Spinal cord (tissue), 10 donors: ENCODE results near the gene UBE2B. TPM values are rescaled to one million over a fixed set of nuclear protein-coding genes. Genes with fewer than 3 reads are reported as not detected.
A peak's percentile ranks its signal among the peaks of the same experiment; 100 is the strongest.
"Not testable (repeated sequence)": the region's sequence is repeated elsewhere in the genome, so short reads cannot be mapped to it uniquely, and the experiment has no call there.

ENCODE experiments used
- DNase-seq, 6 donors: peaks; one replicate each; pipeline versions ENCODE4 v3.0.0 to v3.0.0-alpha.2; 2013 to 2015; ENCODE audit warnings: low spot score in 6 of 6, low read depth in 4 of 6
- H3K27ac ChIP-seq: one replicate; pipeline ENCODE4 v1.5.1; 2013; ENCODE audit warnings: low read depth, low read length, control low read depth
- H3K27me3 ChIP-seq: one replicate; pipeline ENCODE4 v1.6.1; 2013; ENCODE audit warnings: low read length; ENCODE audit not compliant: control insufficient read depth, insufficient read depth
- H3K36me3 ChIP-seq: one replicate; pipeline ENCODE4 v1.6.1; 2013; ENCODE audit warnings: low read length; ENCODE audit not compliant: control insufficient read depth, insufficient read depth
- H3K4me1 ChIP-seq: one replicate; pipeline ENCODE4 v1.6.1; 2013; ENCODE audit warnings: low read length; ENCODE audit not compliant: control insufficient read depth, insufficient read depth
- H3K4me3 ChIP-seq: one replicate; pipeline ENCODE4 v1.5.1; 2013; ENCODE audit warnings: low read depth, low read length, control low read depth
- H3K9me3 ChIP-seq: one replicate; pipeline ENCODE4 v1.6.1; 2013; ENCODE audit warnings: low read length; ENCODE audit not compliant: control insufficient read depth, insufficient read depth
- WGBS: methylation state at CpG from one replicate; pipeline ENCODE4 v1.1.5; 2013; ENCODE audit warnings: missing lambda C conversion rate; ENCODE audit not compliant: insufficient coverage; 5-methylcytosine and 5-hydroxymethylcytosine counted together
- polyA plus RNA-seq, 2 donors: library from polyadenylated mRNA; unstranded; fragments of 120-200 nt; gene quantifications; one replicate each; pipeline ENCODE4 v1.2.1, GENCODE V29; 2013; ENCODE audit not compliant: insufficient read length in 2 of 2
- total RNA-seq, 2 donors: library from RNA; depleted of rRNA in 1 of 2; stranded (reverse); fragments of 120-200 nt in 1 of 2; fragments of >200 nt in 1 of 2; gene quantifications; one replicate each; pipeline versions ENCODE4 v1.2.3 to v1.2.4, GENCODE V29; 2013 to 2014
- donor health status: healthy.

The UBE2B gene
- total and polyA plus RNA-seq, 4 donors = 20.8 to 123 (median 96.1) TPM

DNA sequence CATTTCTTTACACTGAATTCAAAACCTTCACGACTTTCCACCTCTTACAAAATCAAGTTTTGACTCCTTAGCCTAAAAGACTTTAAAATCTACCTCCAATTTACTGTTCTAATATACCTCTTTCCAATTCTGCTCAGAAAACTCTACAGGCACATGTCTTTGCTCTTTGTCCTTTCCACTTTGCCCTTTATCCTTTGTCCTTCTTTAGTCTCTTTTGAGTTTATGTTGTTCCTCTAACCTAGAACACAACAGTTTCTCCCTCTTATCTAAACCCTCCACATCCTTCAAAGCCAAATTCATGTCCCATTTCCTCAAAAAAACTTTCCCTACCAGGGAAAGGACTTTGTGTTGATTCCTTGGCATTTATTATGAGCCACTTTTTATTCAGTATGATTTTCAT lies 5.8 kb upstream of the UBE2B start:
- WGBS = no CpG with 5 or more reads among the region's 1 CpG
- H3K4me3 ChIP-seq = no peak overlapping the region

DNA sequence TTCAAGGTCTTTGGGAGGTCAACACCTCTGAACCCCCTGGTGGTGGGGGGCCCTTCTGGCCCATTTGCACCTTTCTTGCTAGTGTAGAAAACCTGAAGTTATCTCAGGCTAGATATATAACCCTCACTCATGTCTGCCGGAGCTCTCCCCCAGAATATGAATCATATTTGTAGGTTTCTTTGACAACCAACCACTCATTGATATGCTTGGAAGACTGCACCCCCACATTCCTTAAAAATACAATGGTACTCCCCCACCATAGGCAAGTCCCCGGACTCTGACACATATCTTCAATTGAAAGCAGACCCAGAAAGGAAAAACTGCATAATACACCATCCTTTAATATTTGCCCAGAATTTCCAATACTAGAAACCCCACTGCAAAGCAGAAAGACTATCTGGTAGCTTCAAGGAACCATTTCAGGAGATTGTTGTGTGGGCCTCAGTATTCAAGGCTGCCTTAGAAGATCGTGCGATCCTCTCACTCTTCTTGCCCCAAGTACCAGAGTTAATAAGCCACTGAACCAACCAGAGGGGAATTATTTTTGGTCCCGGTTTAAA lies 978 bp upstream of the UBE2B start:
- Histone ChIP-seq H3K36me3 (no peaks in the 10 kb centered on the region), H3K4me1 (peaks cover 15% of the 10 kb centered on the region), H3K4me3 (peak overlapping the region; percentile 68), H3K9me3 (no peaks in the 10 kb centered on the region), H3K27ac (peak overlapping the region; percentile 98), H3K27me3 (no peaks in the 10 kb centered on the region)
- 80% methylated on average over 1 of the region's 5 CpGs for WGBS
- DNase-seq = no peak

More for the DNA sequence above, 5.8 kb upstream of the UBE2B start:
- Histone ChIP-seq H3K27ac (no peak overlapping the region), H3K9me3 (no peaks in the 10 kb centered on the region), H3K36me3 (peaks cover 2% of the 10 kb centered on the region), H3K4me1 (peaks cover 10% of the 10 kb centered on the region), H3K27me3 (no peaks in the 10 kb centered on the region)
- no peak for DNase-seq

DNA sequence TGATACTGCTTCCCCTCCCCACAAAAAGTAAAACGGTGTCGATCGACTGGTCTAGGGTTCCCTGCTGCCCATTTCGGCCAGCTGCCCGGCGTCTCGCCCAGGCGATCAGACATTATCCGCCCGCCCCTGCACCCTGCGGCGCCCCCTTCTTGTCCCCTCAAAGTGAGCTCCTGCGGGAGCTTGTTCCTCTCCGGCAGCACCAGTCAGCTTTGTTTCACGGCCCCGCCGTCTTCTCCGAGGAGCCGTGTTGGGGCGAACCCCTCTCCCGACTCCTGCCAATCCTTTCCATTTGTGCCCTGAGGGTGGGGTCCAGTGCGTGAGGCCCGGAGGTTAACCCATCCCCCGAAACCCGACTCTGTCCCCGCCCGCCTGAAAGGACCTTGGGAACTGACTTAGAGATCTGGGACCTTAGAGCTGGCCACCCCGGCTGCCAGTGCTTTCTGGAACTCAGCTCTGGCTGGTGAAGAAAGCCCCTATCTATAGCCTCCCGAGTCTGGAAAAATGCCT lies 518 bp downstream of the UBE2B start:
- Histone ChIP-seq H3K4me1 (peaks cover 12% of the 10 kb centered on the region), H3K27me3 (no peaks in the 10 kb centered on the region), H3K27ac (peak overlapping the region; percentile 98), H3K9me3 (no peaks in the 10 kb centered on the region), H3K4me3 (peak overlapping the region; percentile 68), H3K36me3 (peaks cover 4% of the 10 kb centered on the region)
- DNase-seq = peak in 4 of 6 donors; percentile 7 to 67 (median 43)
- WGBS = under 1% methylated on average over 27 of the region's 29 CpGs

DNA sequence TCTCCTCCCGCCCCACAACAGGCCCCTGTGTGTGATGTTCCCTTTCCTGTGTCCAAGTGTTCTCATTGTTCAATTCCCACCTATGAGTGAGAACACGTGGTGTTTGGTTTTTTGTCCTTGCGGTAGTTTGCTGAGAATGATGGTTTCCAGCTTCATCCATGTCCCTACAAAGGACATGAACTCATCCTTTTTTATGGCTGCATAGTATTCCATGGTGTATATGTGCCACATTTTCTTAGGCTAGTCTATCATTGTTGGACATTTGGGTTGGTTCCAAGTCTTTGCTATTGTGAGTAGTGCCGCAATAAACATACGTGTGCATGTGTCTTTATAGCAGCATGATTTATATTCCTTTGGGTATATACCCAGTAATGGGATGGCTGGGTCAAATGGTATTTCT lies 2.3 kb downstream of the UBE2B start:
- not testable (repeated sequence) for H3K4me3 ChIP-seq

DNA sequence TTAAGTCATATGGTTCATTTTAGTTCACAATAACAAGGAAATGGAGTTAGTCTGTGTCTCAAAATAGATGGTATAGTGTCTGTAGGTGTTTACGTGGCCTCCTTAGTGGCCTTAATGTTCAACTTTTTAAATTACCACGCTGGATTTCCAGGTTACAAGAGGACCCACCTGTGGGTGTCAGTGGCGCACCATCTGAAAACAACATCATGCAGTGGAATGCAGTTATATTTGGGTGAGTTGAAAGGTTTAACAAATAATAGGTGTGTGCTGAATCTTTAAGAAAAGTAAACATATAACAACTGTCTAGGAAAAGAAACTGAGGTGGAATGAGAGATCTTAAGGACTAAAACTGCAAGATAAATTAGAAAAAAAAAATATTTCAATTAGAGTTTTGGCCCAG lies 2.9 kb downstream of the UBE2B start:
- H3K27me3 ChIP-seq = no peaks in the 10 kb centered on the region
- H3K4me1 ChIP-seq = peaks cover 5% of the 10 kb centered on the region
- H3K9me3 ChIP-seq = no peaks in the 10 kb centered on the region
- no peak overlapping the region for H3K27ac ChIP-seq
- no CpG with 5 or more reads among the region's 3 CpGs for WGBS
- no peak for DNase-seq
- H3K36me3 ChIP-seq = peaks cover 15% of the 10 kb centered on the region
- H3K4me3 ChIP-seq = no peak overlapping the region

More for the DNA sequence above, 2.3 kb downstream of the UBE2B start:
- WGBS = no CpG with 5 or more reads among the region's 5 CpGs
- peaks cover 13% of the 10 kb centered on the region for H3K36me3 ChIP-seq
- H3K27ac ChIP-seq, H3K27me3 ChIP-seq, H3K4me1 ChIP-seq, H3K9me3 ChIP-seq, DNase-seq: not testable (repeated sequence)

DNA sequence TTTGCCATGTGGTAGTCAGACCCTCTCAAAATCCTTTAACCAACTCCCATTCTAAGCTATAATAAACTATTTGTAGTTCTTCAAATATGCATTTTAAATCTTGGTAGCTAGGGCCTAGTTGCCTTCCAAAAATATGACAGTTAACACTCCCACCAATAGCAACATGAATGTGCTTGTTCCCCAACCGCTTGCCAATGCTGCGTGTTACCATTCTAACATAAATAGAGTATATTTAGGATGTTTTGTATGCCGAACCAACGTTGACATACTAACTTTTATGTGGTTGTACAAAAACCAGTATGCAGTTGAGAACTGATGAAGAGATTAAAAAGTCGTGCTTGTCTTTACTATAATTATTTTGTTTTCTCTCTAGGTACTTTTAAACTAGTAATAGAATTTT lies 9.0 kb downstream of the UBE2B start:
- no peaks in the 10 kb centered on the region for H3K9me3 ChIP-seq
- H3K36me3 ChIP-seq = peaks cover 42% of the 10 kb centered on the region
- H3K4me1 ChIP-seq = no peaks in the 10 kb centered on the region
- WGBS = no CpG with 5 or more reads among the region's 5 CpGs
- H3K27me3 ChIP-seq = no peaks in the 10 kb centered on the region
- peak in 1 of 6 donors; percentile 38 for DNase-seq
- no peak overlapping the region for H3K27ac ChIP-seq
- no peak overlapping the region for H3K4me3 ChIP-seq

DNA sequence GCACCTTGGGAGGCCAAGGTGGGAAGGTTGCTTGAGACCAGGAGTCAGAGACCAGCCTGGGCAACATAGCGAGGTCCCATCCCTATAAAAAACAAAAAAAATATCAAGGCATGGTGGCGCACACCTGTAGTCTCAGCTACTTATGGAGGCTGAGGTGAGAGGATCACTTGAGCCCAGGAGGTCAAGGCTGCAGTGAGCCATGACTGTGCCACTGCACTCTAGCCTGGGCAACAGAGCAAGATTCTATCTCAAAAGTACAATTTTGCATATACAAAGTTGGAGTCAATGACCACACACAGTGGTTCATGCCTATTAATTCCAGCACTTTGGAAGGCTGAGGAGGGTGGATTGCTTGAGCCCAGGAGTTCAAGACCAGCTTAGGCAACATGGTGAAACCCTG lies 10.8 kb downstream of the UBE2B start:
- not testable (repeated sequence) for H3K4me3 ChIP-seq, H3K9me3 ChIP-seq, H3K27me3 ChIP-seq, DNase-seq, H3K4me1 ChIP-seq, H3K27ac ChIP-seq
- peaks cover 53% of the 10 kb centered on the region for H3K36me3 ChIP-seq
- 83% methylated on average over 1 of the region's 2 CpGs for WGBS

DNA sequence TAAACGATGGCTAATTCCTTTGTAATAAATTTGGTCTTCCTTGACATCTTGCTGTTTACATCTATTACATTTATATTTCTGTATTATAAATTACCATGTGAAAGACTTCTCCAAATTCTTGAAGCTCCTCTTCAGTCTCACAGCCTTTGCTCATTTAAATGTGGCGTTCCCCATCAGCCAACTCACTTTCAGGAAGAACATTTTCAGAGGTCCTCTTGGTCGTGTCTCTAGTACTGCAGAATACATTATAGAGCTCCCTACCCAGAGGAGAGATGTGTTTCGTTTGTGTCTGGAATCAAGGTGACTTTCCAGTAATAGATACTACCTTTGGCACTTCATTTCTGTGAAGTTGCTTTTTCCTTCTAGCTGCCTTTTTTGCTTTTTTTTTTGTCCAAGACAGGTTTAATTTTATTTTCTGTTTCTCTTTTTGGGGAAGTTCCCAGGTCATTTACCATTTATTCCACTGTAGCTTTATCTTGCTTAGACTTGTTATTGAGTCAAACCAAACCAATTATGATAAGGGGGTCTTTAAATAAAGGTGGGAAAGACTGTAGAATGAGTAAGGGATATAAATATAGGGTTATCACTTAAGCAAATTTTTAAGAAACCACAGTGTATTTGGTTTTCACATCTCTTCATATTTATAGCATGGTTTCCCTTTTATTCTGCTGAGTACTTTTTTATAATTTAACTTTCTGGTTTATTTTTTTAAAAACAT lies 12.8 kb downstream of the UBE2B start:
- no peaks in the 10 kb centered on the region for H3K9me3 ChIP-seq
- H3K36me3 ChIP-seq = peaks cover 54% of the 10 kb centered on the region
- H3K4me1 ChIP-seq = no peaks in the 10 kb centered on the region
- H3K27ac ChIP-seq = no peak overlapping the region
- WGBS = no CpG with 5 or more reads among the region's 4 CpGs
- H3K4me3 ChIP-seq = no peak overlapping the region
- no peak for DNase-seq
- no peaks in the 10 kb centered on the region for H3K27me3 ChIP-seq

DNA sequence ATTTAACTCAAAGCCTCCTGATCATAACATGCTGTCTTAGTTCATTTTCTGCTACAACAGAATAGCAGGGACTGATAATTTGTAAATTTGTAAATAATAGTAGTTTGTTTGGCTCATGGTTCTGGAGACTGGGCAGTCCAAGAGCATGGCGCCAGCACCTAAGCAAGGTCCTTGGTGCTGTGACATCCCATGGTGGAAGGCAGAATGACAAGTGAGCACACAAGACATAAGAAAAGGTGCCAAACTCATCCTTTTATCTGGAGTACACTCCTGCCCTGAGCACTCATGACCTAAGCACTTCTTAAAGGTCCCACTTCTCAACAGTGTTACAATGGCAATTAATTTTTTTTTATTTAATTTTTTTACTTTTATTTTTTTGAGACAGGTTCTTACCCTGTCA lies 16.1 kb downstream of the UBE2B start:
- H3K27me3 ChIP-seq = no peaks in the 10 kb centered on the region
- whole genome bisulfite sequencing = 91% methylated on average over 1 of the region's 1 CpG
- no peaks in the 10 kb centered on the region for H3K9me3 ChIP-seq
- H3K4me3 ChIP-seq = no peak overlapping the region
- H3K36me3 ChIP-seq = peaks cover 45% of the 10 kb centered on the region
- no peaks in the 10 kb centered on the region for H3K4me1 ChIP-seq
- H3K27ac ChIP-seq = no peak overlapping the region
- DNase-seq = no peak

DNA sequence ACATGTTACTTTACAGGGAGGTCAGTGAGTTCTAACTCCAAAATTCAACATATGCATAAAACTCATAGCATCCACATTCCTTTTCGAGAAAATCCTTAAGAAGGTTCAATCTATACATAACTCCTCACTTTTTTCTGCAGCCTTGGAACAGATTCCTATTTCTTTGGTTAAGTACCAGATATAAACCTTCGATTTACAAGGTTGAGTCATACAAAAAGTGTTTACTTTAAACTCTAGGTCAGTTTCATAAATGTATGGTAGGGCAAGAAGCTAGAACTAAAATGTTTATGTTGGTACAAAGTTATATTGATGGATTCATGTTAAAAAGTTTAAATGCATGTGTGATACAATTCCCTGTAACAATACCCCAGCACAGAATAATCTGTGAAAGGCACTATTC lies 20.9 kb downstream of the UBE2B start:
- Histone ChIP-seq H3K9me3 (no peaks in the 10 kb centered on the region), H3K27me3 (no peaks in the 10 kb centered on the region), H3K36me3 (peaks cover 43% of the 10 kb centered on the region), H3K27ac (no peak overlapping the region), H3K4me3 (no peak overlapping the region), H3K4me1 (no peaks in the 10 kb centered on the region)
- DNase-seq = no peak
- WGBS = no CpG with 5 or more reads among the region's 2 CpGs
